Karpas-422 (cell line): ENCODE measurements around the gene ANKLE1. TPM values are rescaled to one million over a fixed set of nuclear protein-coding genes. Genes with fewer than 3 reads are reported as not detected.
A peak's percentile ranks its signal among the peaks of the same experiment; 100 is the strongest.

Experiments used
- DNase-seq: peaks from one replicate; pipeline ENCODE4 v3.0.0-alpha.2; 2015
- H2AFZ ChIP-seq: fragments of 200-600 bp; sonication (generic); 2 replicates; pipeline ENCODE4 v1.6.1; 2014; ENCODE audit warnings: antibody characterized with exemption, low read length, mixed read lengths
- H3K27ac ChIP-seq: fragments of 200-600 bp; sonication (generic); 2 replicates; pipeline ENCODE4 v1.5.1; 2014; ENCODE audit warnings: mild to moderate bottlenecking, low read length, moderate library complexity
- H3K27me3 ChIP-seq: fragments of 200-600 bp; sonication (generic); 2 replicates; pipeline ENCODE4 v1.6.1; 2014; ENCODE audit warnings: low read length, mixed read lengths
- H3K36me3 ChIP-seq: fragments of 200-600 bp; sonication (generic); 2 replicates; pipeline ENCODE4 v1.6.1; 2014; ENCODE audit warnings: low read length, mixed read lengths; ENCODE audit not compliant: insufficient read depth
- H3K4me1 ChIP-seq: fragments of 200-600 bp; sonication (generic); 2 replicates; pipeline ENCODE4 v1.6.1; 2014; ENCODE audit warnings: mild to moderate bottlenecking, low read length, mixed read lengths
- H3K4me2 ChIP-seq: fragments of 200-600 bp; sonication (generic); 2 replicates; pipeline ENCODE4 v1.6.1; 2014; ENCODE audit warnings: low read length, low read depth, mild to moderate bottlenecking; ENCODE audit not compliant: poor library complexity, severe bottlenecking
- H3K4me3 ChIP-seq: fragments of 200-600 bp; sonication (generic); 2 replicates; pipeline ENCODE4 v1.5.1; 2014; ENCODE audit warnings: mild to moderate bottlenecking, antibody characterized with exemption, low read length, mixed read lengths
- H3K79me2 ChIP-seq: fragments of 200-600 bp; sonication (generic); 2 replicates; pipeline ENCODE4 v1.6.1; 2014; ENCODE audit warnings: mild to moderate bottlenecking, low read length, mixed read lengths
- H3K9ac ChIP-seq: fragments of 200-600 bp; sonication (generic); 2 replicates; pipeline ENCODE4 v1.6.0; 2014; ENCODE audit warnings: low read length
- H3K9me2 ChIP-seq: fragments of 200-600 bp; sonication (generic), shearing (Covaris generic); replicated peaks from 2 replicates; pipeline ENCODE4 v1.6.0; 2014; ENCODE audit warnings: mild to moderate bottlenecking, low read length, moderate library complexity; ENCODE audit not compliant: insufficient read depth
- H3K9me3 ChIP-seq: fragments of 300-700, 200-600 bp; sonication (generic); 2 replicates; pipeline ENCODE4 v1.6.1; 2014; ENCODE audit warnings: low read length, mixed read lengths
- H4K20me1 ChIP-seq: fragments of 200-600 bp; sonication (generic); 2 replicates; pipeline ENCODE4 v1.6.1; 2014; ENCODE audit warnings: mild to moderate bottlenecking, antibody characterized with exemption, low read length, low read depth; ENCODE audit not compliant: insufficient read depth
- total RNA-seq: library from RNA; depleted of rRNA; stranded (reverse); fragments of >200 nt; shearing (Covaris generic); gene quantifications from 2 replicates; pipeline ENCODE4 v1.2.3, GENCODE V29; 2014; ENCODE audit warnings: low replicate concordance

ANKLE1 gene
- total RNA-seq, 1 experiment from 2014 or later, result 19.6 TPM

GRCh38 chr19:17256130-17256529 is 25.6 kb upstream of the ANKLE1 start:
- DNase-seq, result no peak
- Histone ChIP-seq H2AFZ (no peak overlapping the region), H4K20me1 (no peaks in the 10 kb centered on the region), H3K9me3 (no peaks in the 10 kb centered on the region), H3K4me2 (no peak overlapping the region), H3K79me2 (no peaks in the 10 kb centered on the region), H3K9me2 (no peaks in the 10 kb centered on the region), H3K9ac (no peak overlapping the region), H3K36me3 (no peaks in the 10 kb centered on the region), H3K4me1 (peaks cover 7% of the 10 kb centered on the region), H3K27ac (no peak overlapping the region), H3K4me3 (no peak overlapping the region), H3K27me3 (no peaks in the 10 kb centered on the region)

GRCh38 chr19:17259118-17259780 is 22.5 kb upstream of the ANKLE1 start:
- Histone ChIP-seq H3K4me3 (no peak overlapping the region), H4K20me1 (no peaks in the 10 kb centered on the region), H3K36me3 (no peaks in the 10 kb centered on the region), H3K4me1 (peaks cover 8% of the 10 kb centered on the region), H3K9ac (no peak overlapping the region), H3K9me2 (no peaks in the 10 kb centered on the region), H3K27ac (no peak overlapping the region), H3K27me3 (no peaks in the 10 kb centered on the region), H3K4me2 (no peak overlapping the region), H3K9me3 (no peaks in the 10 kb centered on the region), H2AFZ (no peak overlapping the region), H3K79me2 (no peaks in the 10 kb centered on the region)
- no peak for DNase-seq

- H3K4me1 ChIP-seq, result peaks cover 8% of the 10 kb centered on the region
- H3K27ac ChIP-seq, result no peak overlapping the region
- H2AFZ ChIP-seq, result no peak overlapping the region
- H3K27me3 ChIP-seq, result no peaks in the 10 kb centered on the region
- H3K4me2 ChIP-seq, result no peak overlapping the region
- H3K36me3 ChIP-seq, result no peaks in the 10 kb centered on the region
- no peaks in the 10 kb centered on the region for H4K20me1 ChIP-seq
- DNase-seq, result no peak
- no peak overlapping the region for H3K9ac ChIP-seq
- no peaks in the 10 kb centered on the region for H3K9me3 ChIP-seq
- H3K4me3 ChIP-seq, result no peak overlapping the region
- H3K9me2 ChIP-seq, result no peaks in the 10 kb centered on the region
- H3K79me2 ChIP-seq, result no peaks in the 10 kb centered on the region
Observed at GRCh38 chr19:17259934-17260333, 21.8 kb upstream of the ANKLE1 start.

- H3K79me2 ChIP-seq, result no peaks in the 10 kb centered on the region
- H3K4me2 ChIP-seq, result peak overlapping the region; percentile 35
- H3K9me2 ChIP-seq, result no peaks in the 10 kb centered on the region
- no peaks in the 10 kb centered on the region for H3K9me3 ChIP-seq
- peak overlapping the region; percentile 43 for H3K9ac ChIP-seq
- H3K36me3 ChIP-seq, result no peaks in the 10 kb centered on the region
- peak; percentile 97 for DNase-seq
- H3K27me3 ChIP-seq, result no peaks in the 10 kb centered on the region
- no peaks in the 10 kb centered on the region for H4K20me1 ChIP-seq
- H3K4me3 ChIP-seq, result no peak overlapping the region
- 0 out of 2 replicates have a peak overlapping the region, but pooled peaks have one; percentile 38 for H3K27ac ChIP-seq
- H2AFZ ChIP-seq, result peak overlapping the region; percentile 77; the same call in 1 of the 2 replicates
- peaks cover 9% of the 10 kb centered on the region for H3K4me1 ChIP-seq
Observed at GRCh38 chr19:17260842-17261325, 20.8 kb upstream of the ANKLE1 start.

- H3K79me2 ChIP-seq, result peaks cover under 1% of the 10 kb centered on the region; the same call in 1 of the 2 replicates
- H3K9me3 ChIP-seq, result no peaks in the 10 kb centered on the region
- H3K27me3 ChIP-seq, result no peaks in the 10 kb centered on the region
- peaks cover 18% of the 10 kb centered on the region for H3K4me1 ChIP-seq
- no peaks in the 10 kb centered on the region for H3K36me3 ChIP-seq
- no peaks in the 10 kb centered on the region for H3K9me2 ChIP-seq
- no peak for DNase-seq
- no peaks in the 10 kb centered on the region for H4K20me1 ChIP-seq
- no peak overlapping the region for H2AFZ ChIP-seq
- no peak overlapping the region for H3K4me2 ChIP-seq
- no peak overlapping the region for H3K4me3 ChIP-seq
- H3K9ac ChIP-seq, result no peak overlapping the region
- H3K27ac ChIP-seq, result no peak overlapping the region
Observed at GRCh38 chr19:17262557-17262956, 19.1 kb upstream of the ANKLE1 start.

GRCh38 chr19:17263712-17264640 is 17.7 kb upstream of the ANKLE1 start:
- H3K4me2 ChIP-seq, result no peak overlapping the region
- no peaks in the 10 kb centered on the region for H3K9me3 ChIP-seq
- DNase-seq, result no peak
- no peak overlapping the region for H3K4me3 ChIP-seq
- H4K20me1 ChIP-seq, result no peaks in the 10 kb centered on the region
- H2AFZ ChIP-seq, result no peak overlapping the region
- no peak overlapping the region for H3K9ac ChIP-seq
- peaks cover 15% of the 10 kb centered on the region for H3K79me2 ChIP-seq
- no peaks in the 10 kb centered on the region for H3K36me3 ChIP-seq
- H3K9me2 ChIP-seq, result no peaks in the 10 kb centered on the region
- H3K27me3 ChIP-seq, result no peaks in the 10 kb centered on the region
- no peak overlapping the region for H3K27ac ChIP-seq
- H3K4me1 ChIP-seq, result peaks cover 28% of the 10 kb centered on the region

- Histone ChIP-seq H3K9me3 (no peaks in the 10 kb centered on the region), H3K4me2 (no peak within 1 kb of the TSS), H2AFZ (no peak within 1 kb of the TSS), H3K36me3 (no peaks in the 10 kb centered on the region), H3K4me1 (peaks cover 29% of the 10 kb centered on the region), H3K9me2 (no peaks in the 10 kb centered on the region), H4K20me1 (no peaks in the 10 kb centered on the region), H3K27ac (no peak within 1 kb of the TSS), H3K4me3 (no peak within 1 kb of the TSS), H3K79me2 (peaks cover 17% of the 10 kb centered on the region), H3K27me3 (no peaks in the 10 kb centered on the region), H3K9ac (no peak within 1 kb of the TSS)
- DNase-seq, result no peak
Observed at GRCh38 chr19:17264641-17264979, 17.1 kb upstream of the ANKLE1 start, which contains the start of gene USHBP1. USHBP1 (minus strand) TSS chr19:17264745; CDS start chr19:17264299, 446 bp downstream.

- no peaks in the 10 kb centered on the region for H3K9me2 ChIP-seq
- H4K20me1 ChIP-seq, result no peaks in the 10 kb centered on the region
- DNase-seq, result no peak
- H3K9me3 ChIP-seq, result no peaks in the 10 kb centered on the region
- H3K4me2 ChIP-seq, result peak overlapping the region; percentile 75
- peak overlapping the region; percentile 40 for H3K4me3 ChIP-seq
- no peak overlapping the region for H2AFZ ChIP-seq
- no peaks in the 10 kb centered on the region for H3K27me3 ChIP-seq
- peaks cover 17% of the 10 kb centered on the region for H3K79me2 ChIP-seq
- peak overlapping the region; percentile 59 for H3K9ac ChIP-seq
- H3K36me3 ChIP-seq, result no peaks in the 10 kb centered on the region
- peaks cover 23% of the 10 kb centered on the region for H3K4me1 ChIP-seq
- peak overlapping the region; percentile 93 for H3K27ac ChIP-seq
Observed at GRCh38 chr19:17266026-17266425, 15.7 kb upstream of the ANKLE1 start.
